Fibroblast of the aortic adventitia (primary cell): Measurements from ENCODE around the gene CCM2. TPM values are rescaled to one million over a fixed set of nuclear protein-coding genes. Genes with fewer than 3 reads are reported as not detected.

Experiments used
- DNase-seq: peaks from one replicate; pipeline ENCODE4 v3.0.0-alpha.2; 2010; ENCODE audit warnings: low read depth
- H3K4me3 ChIP-seq: 2 replicates; pipeline ENCODE4 v1.5.1; 2011; ENCODE audit warnings: low read depth, mild to moderate bottlenecking, control low read depth, low read length, moderate library complexity
- total RNA-seq: library from RNA; depleted of rRNA; stranded (reverse); fragments of >200 nt; gene quantifications from 2 replicates; pipeline ENCODE4 v1.2.3, GENCODE V29; 2012; ENCODE audit warnings: low replicate concordance
- TF ChIP-seq, protein P1 (sequence below): IDR thresholded peaks from 2 replicates; pipeline ENCODE4 v1.5.1; 2011; ENCODE audit warnings: mild to moderate bottlenecking, low read length, control low read depth, inconsistent platforms; ENCODE audit not compliant: insufficient read depth

Gene CCM2
- total RNA-seq, 1 donor, result 42.9 TPM

DNA sequence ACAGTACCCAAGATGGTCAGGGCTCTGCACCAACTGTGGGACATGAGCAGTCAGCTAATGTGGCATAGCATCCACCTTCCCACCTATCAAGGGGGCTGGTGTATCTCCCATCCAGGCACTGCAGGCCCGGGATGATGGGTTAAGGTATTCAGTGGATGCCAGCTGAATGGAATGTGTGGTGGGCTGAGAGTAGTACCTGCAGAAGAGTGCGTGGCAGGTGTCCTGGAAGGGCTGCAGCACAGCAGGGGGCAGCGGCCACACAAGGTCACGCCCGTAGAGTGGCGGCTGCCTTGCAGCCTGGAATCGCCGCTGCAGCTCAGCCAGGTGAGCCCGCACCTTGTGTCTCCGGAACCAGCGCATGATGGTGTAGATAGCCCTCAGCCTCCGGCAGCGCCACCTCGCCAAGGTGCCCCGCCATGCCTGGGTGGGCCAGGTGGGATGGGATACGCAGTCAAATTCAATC is 34.5 kb upstream of the CCM2 start:
- TF ChIP-seq, protein P1, sequence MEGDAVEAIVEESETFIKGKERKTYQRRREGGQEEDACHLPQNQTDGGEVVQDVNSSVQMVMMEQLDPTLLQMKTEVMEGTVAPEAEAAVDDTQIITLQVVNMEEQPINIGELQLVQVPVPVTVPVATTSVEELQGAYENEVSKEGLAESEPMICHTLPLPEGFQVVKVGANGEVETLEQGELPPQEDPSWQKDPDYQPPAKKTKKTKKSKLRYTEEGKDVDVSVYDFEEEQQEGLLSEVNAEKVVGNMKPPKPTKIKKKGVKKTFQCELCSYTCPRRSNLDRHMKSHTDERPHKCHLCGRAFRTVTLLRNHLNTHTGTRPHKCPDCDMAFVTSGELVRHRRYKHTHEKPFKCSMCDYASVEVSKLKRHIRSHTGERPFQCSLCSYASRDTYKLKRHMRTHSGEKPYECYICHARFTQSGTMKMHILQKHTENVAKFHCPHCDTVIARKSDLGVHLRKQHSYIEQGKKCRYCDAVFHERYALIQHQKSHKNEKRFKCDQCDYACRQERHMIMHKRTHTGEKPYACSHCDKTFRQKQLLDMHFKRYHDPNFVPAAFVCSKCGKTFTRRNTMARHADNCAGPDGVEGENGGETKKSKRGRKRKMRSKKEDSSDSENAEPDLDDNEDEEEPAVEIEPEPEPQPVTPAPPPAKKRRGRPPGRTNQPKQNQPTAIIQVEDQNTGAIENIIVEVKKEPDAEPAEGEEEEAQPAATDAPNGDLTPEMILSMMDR, result no peak
- DNase-seq, result no peak
- no peak overlapping the region for H3K4me3 ChIP-seq

DNA sequence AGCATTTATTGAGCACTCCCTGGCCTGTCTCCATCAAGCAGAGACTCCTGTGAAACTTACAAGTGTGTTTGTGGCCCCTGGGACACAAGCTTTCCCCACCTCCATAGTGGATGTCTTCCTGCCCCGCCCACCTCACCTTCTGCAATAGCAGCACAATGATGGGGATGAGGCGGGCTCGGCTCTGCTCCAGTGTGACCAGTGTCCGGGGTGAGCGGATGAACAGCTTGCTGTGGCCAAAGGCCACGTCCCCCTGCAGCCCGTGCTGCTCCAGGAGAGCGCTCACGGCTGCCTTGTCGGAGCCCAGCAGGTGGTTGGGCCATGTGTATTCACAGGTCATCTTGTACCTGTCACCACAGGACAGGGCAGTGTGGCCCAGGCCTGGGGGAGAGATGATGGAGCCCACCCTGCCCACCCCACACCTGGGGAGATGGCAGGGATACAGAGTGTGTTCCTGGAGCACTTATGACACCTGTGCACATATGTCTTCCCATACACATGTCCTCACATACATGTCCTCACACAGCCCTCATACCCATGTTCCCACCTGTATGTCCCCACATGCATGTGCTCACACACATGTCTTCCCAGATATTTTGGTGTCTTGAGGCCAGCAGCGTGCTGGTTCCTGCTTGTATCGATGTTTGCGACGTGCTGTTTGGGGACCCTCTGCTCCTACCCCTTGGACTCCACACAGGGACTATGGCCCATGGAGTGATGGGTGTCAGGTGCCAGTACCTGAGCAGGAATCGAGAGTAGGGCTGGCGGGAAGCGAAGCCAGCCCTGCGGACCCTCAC is 33.9 kb upstream of the CCM2 start:
- DNase-seq, result no peak
- TF ChIP-seq, protein P1, result no peak
- H3K4me3 ChIP-seq, result no peak overlapping the region

DNA sequence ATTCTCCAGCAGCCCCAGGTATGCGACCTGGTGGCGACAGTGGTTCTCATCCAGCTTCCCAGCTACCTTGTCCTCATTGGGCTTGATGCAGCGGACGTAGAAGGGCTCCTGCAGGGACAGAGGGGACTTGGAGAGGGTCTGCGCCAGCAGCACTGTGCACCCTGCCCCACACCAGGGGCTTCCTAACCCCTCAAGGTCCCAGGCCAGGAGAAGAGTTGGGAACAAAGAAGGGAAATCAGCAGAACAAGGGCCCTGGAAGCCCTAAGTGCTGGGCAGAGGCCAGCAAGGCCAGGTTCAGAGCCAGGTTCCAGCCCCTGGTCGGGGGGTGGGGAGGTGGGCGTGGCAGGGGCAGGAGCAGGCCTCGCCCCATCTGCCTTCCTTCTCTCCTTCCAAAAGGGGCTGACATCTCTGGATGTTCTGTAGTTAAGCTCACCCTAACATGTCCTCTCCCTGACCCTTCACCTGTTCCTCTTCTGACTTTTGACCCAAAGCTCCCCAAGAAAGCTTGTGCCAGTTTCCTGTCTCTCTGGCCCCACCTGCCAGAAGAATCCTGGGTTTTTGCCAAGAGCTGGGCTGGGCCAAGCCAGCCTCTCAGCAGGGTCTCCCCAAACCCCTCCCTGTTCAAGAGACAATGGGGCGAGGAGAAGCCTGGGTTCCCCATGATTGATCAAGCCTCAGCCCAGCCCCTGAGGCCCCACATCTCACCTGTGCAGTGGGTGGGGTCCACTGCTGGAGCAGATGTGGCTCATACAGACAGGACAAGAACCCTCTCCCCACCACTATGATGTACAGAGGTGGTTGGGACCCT is 33.1 kb upstream of the CCM2 start:
- DNase-seq, result no peak
- H3K4me3 ChIP-seq, result no peak overlapping the region
- TF ChIP-seq, protein P1, result no peak

DNA sequence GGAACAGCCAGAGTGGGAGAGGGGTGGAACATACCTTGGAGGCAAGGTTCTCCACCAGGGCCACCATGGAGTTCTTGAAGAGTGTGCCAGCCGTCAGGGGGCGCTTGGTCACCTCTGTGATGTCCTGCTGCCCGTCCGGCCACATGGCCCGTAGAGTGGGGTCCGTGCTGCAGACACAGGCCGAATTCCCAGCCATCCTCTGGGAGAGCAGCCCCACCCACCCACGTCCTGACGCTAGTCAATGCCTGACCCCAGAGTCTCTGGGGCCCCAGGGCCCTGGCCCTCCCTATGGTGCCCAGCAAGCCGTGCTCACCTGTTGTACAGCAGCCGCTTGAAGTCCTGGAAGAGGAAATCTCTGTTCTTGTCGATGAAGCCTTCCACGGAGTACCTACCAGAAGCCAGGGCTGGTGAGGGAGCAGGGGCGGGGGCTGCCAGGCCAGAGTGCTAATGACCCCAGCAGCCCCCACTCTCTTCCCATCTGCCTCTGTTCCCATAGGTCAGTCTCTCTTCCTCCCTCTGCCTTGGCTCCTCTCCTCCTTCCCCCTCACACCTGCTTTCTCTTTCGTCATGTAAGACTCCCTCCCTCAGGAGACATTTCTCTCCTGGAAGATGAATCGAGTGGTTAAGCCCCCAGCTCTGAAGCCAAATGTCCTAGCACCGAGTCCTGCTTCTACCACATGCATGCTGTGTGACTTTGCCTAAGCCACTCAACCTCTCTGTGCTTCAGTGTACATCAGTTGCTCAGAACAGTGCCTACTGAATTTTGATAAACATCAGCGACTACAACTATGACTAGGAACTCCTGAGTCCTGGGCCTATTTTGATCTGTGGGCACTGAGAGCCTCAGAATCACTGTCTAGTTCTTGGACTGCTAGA is 32.2 kb upstream of the CCM2 start:
- TF ChIP-seq, protein P1, result peak; percentile 34
- DNase-seq, result peak; percentile 35
- H3K4me3 ChIP-seq, result no peak overlapping the region

DNA sequence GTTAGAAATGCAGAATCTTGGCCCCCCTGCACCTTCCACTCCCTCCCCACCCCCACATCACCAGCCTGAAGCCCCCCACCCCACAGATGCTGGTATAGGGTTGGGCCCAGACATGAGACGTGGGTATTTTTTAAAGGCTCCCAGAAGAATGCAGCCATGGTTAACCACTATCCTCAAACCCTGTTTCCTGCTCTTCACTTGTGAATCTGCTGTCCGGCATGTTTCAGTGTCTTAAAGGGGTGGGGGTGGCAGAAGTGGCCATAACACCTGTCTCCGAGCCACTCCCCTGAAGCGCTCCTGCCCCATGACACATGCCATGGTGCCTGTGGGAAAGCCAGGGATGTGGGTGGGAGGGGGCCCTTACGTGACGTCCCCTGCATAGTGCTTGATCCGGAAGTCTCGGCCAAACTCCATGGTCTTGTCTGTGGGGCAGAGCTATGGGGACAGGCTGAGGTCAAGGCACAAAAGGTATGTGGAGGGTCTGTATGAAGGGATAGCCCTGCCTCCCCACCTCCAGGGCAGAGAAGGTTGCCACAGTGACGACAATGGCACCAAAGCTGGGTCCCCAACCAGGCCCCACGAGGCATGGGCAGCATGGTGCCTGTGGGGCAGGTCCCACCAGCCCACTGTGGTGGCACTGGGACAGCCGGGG is 30.8 kb upstream of the CCM2 start:
- no peak for DNase-seq
- no peak overlapping the region for H3K4me3 ChIP-seq
- TF ChIP-seq, protein P1, result no peak
